Lower leg skin (tissue), 4 donors: ENCODE data around the gene GAS6. TPM values are rescaled to one million over a fixed set of nuclear protein-coding genes. Genes with fewer than 3 reads are reported as not detected.
A peak's percentile ranks its signal among the peaks of the same experiment; 100 is the strongest.

ENCODE experiments used
- DNase-seq, 2 donors: peaks; one replicate each; pipeline ENCODE4 v3.0.0-alpha.2; 2019; ENCODE audit warnings: low spot score in 2 of 2
- H3K4me3 ChIP-seq: fragments of 200-600 bp; sonication (generic); 2 replicates; pipeline ENCODE4 v1.5.1; 2017; ENCODE audit warnings: mild to moderate bottlenecking, low read depth; ENCODE audit not compliant: poor library complexity, severe bottlenecking
- CTCF ChIP-seq, 3 donors: fragments of 450-650 bp; IDR thresholded peaks; one replicate each; pipeline ENCODE4 v1.5.1; 2016; ENCODE audit warnings: antibody characterized with exemption in 3 of 3, mild to moderate bottlenecking in 3 of 3, moderate library complexity in 2 of 3
- POLR2A ChIP-seq, 2 donors: fragments of 450-650 bp; IDR thresholded peaks; one replicate each; pipeline ENCODE4 v1.6.1; 2016 to 2017; ENCODE audit warnings: antibody characterized with exemption in 2 of 2, mild to moderate bottlenecking in 1 of 2, moderate library complexity in 1 of 2
- WGBS, 2 donors: methylation state at CpG; one replicate each; pipeline ENCODE4 v1.1.5; 2018; 5-methylcytosine and 5-hydroxymethylcytosine counted together
- intact Hi-C: fragments of 100-400 bp; cut with DNase I; formaldehyde crosslinking; loops from one replicate; pipeline ENCODE4 v1.15.0; 2023; ENCODE audit warnings: low total_unique reads
- total RNA-seq, 4 donors: library from RNA; depleted of rRNA; stranded (reverse); fragments of >200 nt; gene quantifications; one replicate each; pipeline ENCODE4 v1.1.0, GENCODE V29; 2016

Gene GAS6
- total RNA-seq, 4 donors from 2014 or later = 176 to 307 (median 213) TPM

GRCh38 chr13:113852536-113853517 lies 11.0 kb downstream of the GAS6 start:
- whole genome bisulfite sequencing, 2 donors = 86 to 88% methylated on average over 20 to 21 of the region's 22 CpGs
- H3K4me3 ChIP-seq = no peak overlapping the region
- peak in 1 of 2 donors; percentile 84 for DNase-seq
- intact Hi-C loops = no loop called here
- TF ChIP-seq POLR2A (IDR thresholded peaks at IDR 0.05) (no peak), CTCF (IDR thresholded peaks at IDR 0.05) (no peak)

GRCh38 chr13:113851826-113852535 lies 11.9 kb downstream of the GAS6 start:
- peak in 1 of 2 donors; percentile 78 for DNase-seq
- no peak overlapping the region for H3K4me3 ChIP-seq
- TF ChIP-seq POLR2A (IDR thresholded peaks at IDR 0.05) (no peak), CTCF (IDR thresholded peaks at IDR 0.05) (no peak)
- WGBS, 2 donors = 86 to 87% methylated on average over 23 of the region's 23 CpGs
- intact Hi-C loops = no loop called here

DNA sequence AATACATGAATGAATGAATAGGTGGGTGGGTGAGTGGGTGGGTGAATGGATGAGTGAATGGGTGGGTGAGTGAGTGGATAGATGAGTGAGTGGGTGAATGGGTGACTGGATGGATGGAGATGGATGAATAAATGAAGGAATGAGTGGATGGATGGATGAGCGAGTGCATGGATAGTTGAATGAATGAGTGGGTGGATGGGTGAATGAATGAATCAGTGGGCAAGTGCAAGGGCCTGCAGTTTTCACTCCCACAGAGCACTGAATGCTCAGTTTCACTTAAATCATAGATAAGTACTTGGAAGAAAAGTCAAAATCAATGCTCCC lies 12.4 kb downstream of the GAS6 start:
- 89 to 93% methylated on average over 1 of the region's 1 CpG for WGBS, 2 donors
- DNase-seq = no peak
- no peak overlapping the region for H3K4me3 ChIP-seq
- intact Hi-C loops = no loop called here
- TF ChIP-seq POLR2A (IDR thresholded peaks at IDR 0.05) (no peak), CTCF (IDR thresholded peaks at IDR 0.05) (no peak)

DNA sequence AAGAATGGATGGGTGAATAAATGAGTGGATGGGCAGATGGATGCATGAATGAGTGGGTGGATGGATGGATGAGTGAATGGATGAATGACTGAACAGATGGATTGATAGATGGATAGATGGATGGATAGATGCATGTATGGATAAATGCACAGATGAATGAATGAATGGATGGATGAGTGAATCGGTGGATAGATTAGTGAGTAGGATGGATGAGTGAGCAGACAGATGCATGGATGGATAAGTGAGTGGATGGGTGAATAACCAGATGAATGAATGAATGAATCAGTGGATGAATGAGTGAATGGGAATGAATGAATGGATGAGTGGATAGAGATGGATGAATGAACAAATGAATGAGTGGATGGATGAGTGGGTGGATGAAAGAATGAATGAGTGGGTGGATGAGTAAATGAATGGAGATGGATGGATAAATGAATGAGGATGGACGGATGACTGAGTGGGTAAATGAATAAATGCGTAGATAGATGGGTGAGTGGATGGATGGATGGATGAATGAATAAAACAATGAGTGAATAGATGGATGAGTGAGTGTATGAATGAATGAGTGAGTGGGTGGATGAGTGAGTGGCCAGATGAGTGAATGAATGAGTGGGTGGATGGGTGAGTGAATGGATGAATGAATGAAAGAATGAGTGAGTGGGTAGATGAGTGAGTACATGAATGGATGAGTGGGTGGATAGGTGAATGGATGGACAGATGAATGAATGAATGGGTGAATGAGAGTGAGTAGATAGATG lies 13.0 kb downstream of the GAS6 start:
- no peak for TF ChIP-seq POLR2A (IDR thresholded peaks at IDR 0.05)
- TF ChIP-seq CTCF (IDR thresholded peaks at IDR 0.05) = no peak
- no peak overlapping the region for H3K4me3 ChIP-seq
- WGBS, 2 donors = 96 to 97% methylated on average over 3 of the region's 3 CpGs
- DNase-seq = no peak
- intact Hi-C loops = no loop called here

- H3K4me3 ChIP-seq = no peak overlapping the region
- WGBS, 2 donors = 91% methylated on average over 8 of the region's 8 CpGs
- peak in 1 of 2 donors; percentile 54 for DNase-seq
- intact Hi-C loops = no loop called here
- no peak for TF ChIP-seq CTCF (IDR thresholded peaks at IDR 0.05)
- TF ChIP-seq POLR2A (IDR thresholded peaks at IDR 0.05) = no peak
Measured at GRCh38 chr13:113849981-113850721, 13.7 kb downstream of the GAS6 start.
